Caco-2 (cell line): ENCODE data around the gene TPH2. TPM values are rescaled to one million over a fixed set of nuclear protein-coding genes. Genes with fewer than 3 reads are reported as not detected.

Source experiments
- BruUV-seq: library from RNA; stranded (reverse); fragments of 400-500 nt; replicated peaks from 2 replicates; lab custom pipeline; 2021; lab: Mats Ljungman, UMichigan
- CTCF ChIA-PET: fragments of 300-600 bp; sonication (Branson Sonifier 250); formaldehyde crosslinking; loops from one replicate; lab custom pipeline; 2022; ENCODE audit warnings: antibody characterized with exemption; lab: Charles Lee
- POLR2A ChIA-PET: fragments of 300-600 bp; sonication (Branson Sonifier 250); formaldehyde crosslinking; loops from one replicate; lab custom pipeline; 2022; ENCODE audit warnings: antibody characterized with exemption; lab: Charles Lee
- DNase-seq, 2 experiments: peaks; one replicate each; pipeline versions ENCODE4 v3.0.0 to v3.0.0-alpha.2; 2020 to 2022
- H3K27me3 ChIP-seq: replicated peaks from 2 replicates; pipeline ENCODE4 v1.6.0; 2011; ENCODE audit warnings: low read length; ENCODE audit not compliant: control insufficient read depth, insufficient read depth
- H3K36me3 ChIP-seq: 2 replicates; pipeline ENCODE4 v1.5.1; 2011; ENCODE audit warnings: low read length; ENCODE audit not compliant: control insufficient read depth, insufficient read depth
- H3K4me1 ChIP-seq: fragments of 250-450 bp; sonication (Bioruptor Pico); 2 replicates; pipeline ENCODE4 v1.5.1; 2020; ENCODE audit warnings: mild to moderate bottlenecking
- H3K4me3 ChIP-seq: 2 replicates; pipeline ENCODE4 v1.5.1; 2011; ENCODE audit warnings: low read depth, mild to moderate bottlenecking, control low read depth, low read length
- H3K9me3 ChIP-seq: fragments of 250-450 bp; sonication (Bioruptor Pico); 2 replicates; pipeline ENCODE4 v1.5.1; 2020; ENCODE audit warnings: mild to moderate bottlenecking, moderate library complexity
- H3K27ac Mint-ChIP-seq: one replicate; pipeline ENCODE4 v1.8.0; 2022; ENCODE audit warnings: mixed read lengths; ENCODE audit not compliant: unreplicated experiment
- H3K27me3 Mint-ChIP-seq: one replicate; pipeline ENCODE4 v1.8.0; 2022; ENCODE audit warnings: mixed read lengths; ENCODE audit not compliant: insufficient read depth, unreplicated experiment
- H3K36me3 Mint-ChIP-seq: one replicate; pipeline ENCODE4 v1.8.0; 2022; ENCODE audit warnings: mild to moderate bottlenecking, mixed read lengths; ENCODE audit not compliant: insufficient read depth, unreplicated experiment
- H3K4me1 Mint-ChIP-seq: one replicate; pipeline ENCODE4 v1.8.0; 2022; ENCODE audit warnings: low read depth, mixed read lengths; ENCODE audit not compliant: unreplicated experiment
- H3K4me3 Mint-ChIP-seq: one replicate; pipeline ENCODE4 v1.8.0; 2022; ENCODE audit warnings: mild to moderate bottlenecking, moderate library complexity, mixed read lengths; ENCODE audit not compliant: unreplicated experiment
- H3K9me3 Mint-ChIP-seq: one replicate; pipeline ENCODE4 v1.8.0; 2022; ENCODE audit warnings: mixed read lengths; ENCODE audit not compliant: unreplicated experiment
- CTCF ChIP-seq, 2 experiments: fragments of 200-600 bp in 1 of 2; IDR thresholded peaks; 1 replicate in 1 of 2; 2 replicates in 1 of 2; pipeline versions ENCODE4 v1.5.1 to v1.8.0; 2011 to 2022; ENCODE audit warnings: antibody characterized with exemption in 1 of 2, control low read depth in 1 of 2, inconsistent platforms in 1 of 2, low read depth in 1 of 2, low read length in 1 of 2, mild to moderate bottlenecking in 1 of 2, moderate library complexity in 1 of 2; ENCODE audit not compliant: insufficient read depth in 1 of 2, severe bottlenecking in 1 of 2, unreplicated experiment in 1 of 2
- intact Hi-C: fragments of 100-400 bp; cut with micrococcal nuclease; formaldehyde crosslinking; loops from one replicate; pipeline ENCODE4 v1.10.0; 2022; ENCODE audit not compliant: unreplicated experiment
- total RNA-seq: library from RNA; stranded (reverse); gene quantifications from 2 replicates; pipeline ENCODE4 v1.2.3, GENCODE V29; 2022

TPH2 gene
- total RNA-seq, 1 experiment from 2014 or later: not detected

DNA sequence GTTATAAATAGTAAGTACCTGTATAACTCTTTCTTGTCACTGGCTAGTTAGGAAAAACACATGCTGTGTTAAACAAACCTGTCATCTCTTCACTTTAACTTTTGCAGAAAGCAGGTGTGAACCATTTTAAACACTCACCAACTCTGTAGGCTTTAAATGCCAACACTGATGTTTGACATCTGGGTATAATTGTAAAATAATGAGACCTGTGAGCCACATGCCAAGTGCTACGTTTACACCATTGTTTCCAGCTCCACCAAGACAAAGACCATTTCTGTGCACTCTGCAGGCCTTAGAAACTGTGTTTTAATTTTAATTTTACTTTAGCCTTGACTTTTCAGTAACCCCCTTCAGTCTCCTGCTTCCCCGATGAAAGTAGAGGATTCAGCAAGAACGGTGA lies 11.0 kb downstream of the TPH2 start:
- Mint-ChIP-seq H3K27ac (no peak overlapping the region), H3K27me3 (peaks cover 2% of the 10 kb centered on the region), H3K9me3 (no peaks in the 10 kb centered on the region), H3K4me1 (peaks cover 6% of the 10 kb centered on the region), H3K36me3 (no peaks in the 10 kb centered on the region), H3K4me3 (no peak overlapping the region)
- DNase-seq: no peak
- ChIA-PET POLR2A (no interaction called here), CTCF (no interaction called here)
- H3K27me3 ChIP-seq: no peaks in the 10 kb centered on the region
- BruUV-seq: no TSS peak
- no peaks in the 10 kb centered on the region for H3K36me3 ChIP-seq
- no peak for TF ChIP-seq CTCF (IDR thresholded peaks at IDR 0.05; ENCODE audit: insufficient read depth in 1 of 2, low read depth in 1 of 2, low read length in 1 of 2, severe bottlenecking in 1 of 2, unreplicated experiment in 1 of 2)
- H3K9me3 ChIP-seq: no peaks in the 10 kb centered on the region
- intact Hi-C loops: loop anchor here (10.0 kb wide), 1 partner anchor 105 kb away; no protein-coding TSS in a partner anchor
- H3K4me3 ChIP-seq: no peak overlapping the region
- H3K4me1 ChIP-seq: 0 out of 2 replicates have a peak, but pooled peaks cover under 1% of the 10 kb centered on the region

DNA sequence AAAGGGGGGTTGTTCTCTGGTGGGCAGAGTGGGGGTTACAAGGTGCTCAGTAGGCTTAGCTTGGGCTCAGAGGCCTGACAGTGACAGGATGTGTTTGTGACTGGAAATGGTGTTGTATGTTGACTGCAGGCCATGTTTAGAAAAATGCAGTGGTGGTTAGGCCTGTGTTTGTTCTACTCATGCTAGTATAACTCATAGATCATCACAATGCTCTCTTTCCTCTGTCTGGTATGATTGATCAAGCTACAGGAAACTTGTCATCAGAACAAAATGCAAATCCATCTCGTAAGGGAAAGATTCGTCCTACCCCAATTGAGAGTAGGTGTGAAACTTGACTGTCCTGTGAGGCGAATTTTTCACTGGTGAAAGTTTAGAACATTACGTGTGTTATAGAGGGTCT lies 11.8 kb downstream of the TPH2 start:
- no peaks in the 10 kb centered on the region for H3K9me3 ChIP-seq
- no peaks in the 10 kb centered on the region for H3K36me3 ChIP-seq
- no peak overlapping the region for H3K4me3 ChIP-seq
- H3K4me1 ChIP-seq: peaks cover 5% of the 10 kb centered on the region; the same call in 1 of the 2 replicates
- DNase-seq: no peak
- Mint-ChIP-seq H3K36me3 (no peaks in the 10 kb centered on the region), H3K27me3 (no peaks in the 10 kb centered on the region), H3K9me3 (no peaks in the 10 kb centered on the region), H3K4me3 (no peak overlapping the region), H3K4me1 (peaks cover 6% of the 10 kb centered on the region), H3K27ac (no peak overlapping the region)
- no peaks in the 10 kb centered on the region for H3K27me3 ChIP-seq
- ChIA-PET POLR2A (no interaction called here), CTCF (no interaction called here)
- TF ChIP-seq CTCF (IDR thresholded peaks at IDR 0.05; ENCODE audit: insufficient read depth in 1 of 2, low read depth in 1 of 2, low read length in 1 of 2, severe bottlenecking in 1 of 2, unreplicated experiment in 1 of 2): no peak
- intact Hi-C loops: loop anchor here (10.0 kb wide), 1 partner anchor 104 kb away; no protein-coding TSS in a partner anchor
- BruUV-seq: no TSS peak

DNA sequence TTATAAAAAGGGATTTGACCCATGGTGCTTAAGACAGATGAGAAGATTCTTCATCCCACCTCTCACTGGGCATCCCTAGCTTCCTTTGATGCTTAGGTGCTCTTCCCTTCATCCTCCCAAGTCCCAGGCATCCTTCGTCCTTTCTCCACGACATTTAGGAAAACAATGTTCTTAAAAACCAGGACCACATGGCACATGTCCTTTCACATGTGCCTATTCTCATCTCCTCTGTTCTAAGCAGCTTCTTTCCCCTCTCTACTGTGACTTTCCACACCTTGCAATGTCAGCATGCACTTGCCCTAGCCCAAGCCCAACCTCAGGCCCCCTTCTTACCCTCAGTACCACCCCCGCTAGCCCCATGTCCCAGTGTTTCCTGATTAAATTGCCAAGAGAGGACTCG lies 12.2 kb downstream of the TPH2 start:
- no peaks in the 10 kb centered on the region for H3K36me3 Mint-ChIP-seq

More for the DNA sequence above, 12.2 kb downstream of the TPH2 start:
- intact Hi-C loops: loop anchor here (10.0 kb wide), 1 partner anchor 104 kb away; no protein-coding TSS in a partner anchor
- H3K4me1 Mint-ChIP-seq: peaks cover 6% of the 10 kb centered on the region
- no peaks in the 10 kb centered on the region for H3K9me3 Mint-ChIP-seq
- TF ChIP-seq CTCF (IDR thresholded peaks at IDR 0.05; ENCODE audit: insufficient read depth in 1 of 2, low read depth in 1 of 2, low read length in 1 of 2, severe bottlenecking in 1 of 2, unreplicated experiment in 1 of 2): no peak
- ChIA-PET CTCF (no interaction called here), POLR2A (no interaction called here)
- DNase-seq: no peak
- H3K27me3 Mint-ChIP-seq: no peaks in the 10 kb centered on the region
- Histone ChIP-seq H3K36me3 (no peaks in the 10 kb centered on the region), H3K4me3 (no peak overlapping the region), H3K9me3 (no peaks in the 10 kb centered on the region), H3K27me3 (no peaks in the 10 kb centered on the region), H3K4me1 (peaks cover 5% of the 10 kb centered on the region; the same call in 1 of the 2 replicates)
- no TSS peak for BruUV-seq
- no peak overlapping the region for H3K4me3 Mint-ChIP-seq
- H3K27ac Mint-ChIP-seq: no peak overlapping the region
